Esophagus muscularis mucosa (tissue), 4 donors: ENCODE results near the gene OCLN. TPM values are rescaled to one million over a fixed set of nuclear protein-coding genes. Genes with fewer than 3 reads are reported as not detected.
"Not testable (repeated sequence)": the region's sequence is repeated elsewhere in the genome, so short reads cannot be mapped to it uniquely, and the experiment has no call there.

Experiments
- DNase-seq: peaks from one replicate; pipeline ENCODE4 v3.0.0-alpha.2; 2017; ENCODE audit errors: extremely low spot score
- H3K27ac ChIP-seq, 4 donors: fragments of 200-600 bp; sonication (generic); replicated peaks in 1 of 4; 1 replicate in 3 of 4; 2 replicates in 1 of 4; pipeline ENCODE4 v1.5.1; 2016 to 2019; ENCODE audit warnings: mild to moderate bottlenecking in 1 of 4
- H3K27me3 ChIP-seq, 4 donors: fragments of 200-600 bp; sonication (generic); one replicate each; pipeline versions ENCODE4 v1.5.1 to v1.6.0; 2016 to 2019
- H3K36me3 ChIP-seq, 4 donors: fragments of 200-600 bp; sonication (generic); one replicate each; pipeline ENCODE4 v1.5.1; 2016 to 2019
- H3K4me1 ChIP-seq, 4 donors: fragments of 200-600 bp; sonication (generic); one replicate each; pipeline ENCODE4 v1.5.1; 2016 to 2019
- H3K4me3 ChIP-seq, 4 donors: fragments of 200-600 bp; sonication (generic); 1 replicate in 2 of 4; 2 replicates in 2 of 4; pipeline ENCODE4 v1.5.1; 2016 to 2019; ENCODE audit warnings: mild to moderate bottlenecking in 4 of 4, moderate library complexity in 1 of 4
- H3K9me3 ChIP-seq, 4 donors: fragments of 200-600 bp; sonication (generic); 1 replicate in 3 of 4; 2 replicates in 1 of 4; pipeline ENCODE4 v1.5.1; 2016 to 2019
- CTCF ChIP-seq, 3 experiments: fragments of 200-600 bp in 2 of 3; fragments of 450-650 bp in 1 of 3; sonication (generic) in 2 of 3; IDR thresholded peaks; one replicate each; pipeline ENCODE4 v1.5.1; 2017 to 2019; ENCODE audit warnings: antibody characterized with exemption in 3 of 3, mild to moderate bottlenecking in 2 of 3, moderate library complexity in 1 of 3
- EP300 ChIP-seq: sonication (generic); formaldehyde crosslinking; IDR thresholded peaks from one replicate; pipeline ENCODE4 v1.6.1; 2017; ENCODE audit warnings: antibody characterized with exemption
- POLR2A ChIP-seq: fragments of 450-650 bp; IDR thresholded peaks from one replicate; pipeline ENCODE4 v1.6.1; 2017; ENCODE audit warnings: antibody characterized with exemption, moderate library complexity, mild to moderate bottlenecking, low read depth
- POLR2AphosphoS5 ChIP-seq, 2 donors: sonication (generic); formaldehyde crosslinking; IDR thresholded peaks; one replicate each; pipeline ENCODE4 v1.6.1; 2017; ENCODE audit warnings: antibody characterized with exemption in 2 of 2
- WGBS: methylation state at CpG from one replicate; pipeline ENCODE4 v1.1.5; 2018; 5-methylcytosine and 5-hydroxymethylcytosine counted together
- intact Hi-C: fragments of 100-400 bp; cut with DNase I; formaldehyde crosslinking; loops from one replicate; pipeline ENCODE4 v1.15.1; 2023
- total RNA-seq, 4 donors: library from RNA; depleted of rRNA; stranded (reverse); fragments of >200 nt; gene quantifications; one replicate each; pipeline versions ENCODE4 v1.1.0 to v1.2.1, GENCODE V29; 2016

Gene OCLN
- total RNA-seq, 4 donors from 2014 or later: 0.83 to 4.2 (median 1.8) TPM

GRCh38 chr5:69454460-69455249 lies 37.9 kb upstream of the OCLN start:
- intact Hi-C loops: no loop called here

GRCh38 chr5:69455428-69455988 lies 37.1 kb upstream of the OCLN start:
- H3K4me3 ChIP-seq, H3K9me3 ChIP-seq, H3K27ac ChIP-seq, DNase-seq, H3K36me3 ChIP-seq, H3K4me1 ChIP-seq, H3K27me3 ChIP-seq, intact Hi-C loops: not testable (repeated sequence)
- WGBS: 85% methylated on average over 7 of the region's 7 CpGs

More at GRCh38 chr5:69454460-69455249, 37.9 kb upstream of the OCLN start:
- TF ChIP-seq CTCF (IDR thresholded peaks at IDR 0.05): no peak
- TF ChIP-seq EP300: no peak
- TF ChIP-seq POLR2AphosphoS5 (IDR thresholded peaks at IDR 0.05): no peak
- no peak for TF ChIP-seq POLR2A
- 78% methylated on average over 8 of the region's 8 CpGs for WGBS
- no peaks in the 10 kb centered on the region for H3K9me3 ChIP-seq
- no peaks in the 10 kb centered on the region for H3K36me3 ChIP-seq
- H3K27ac ChIP-seq: no peak overlapping the region
- no peaks in the 10 kb centered on the region for H3K4me1 ChIP-seq
- H3K27me3 ChIP-seq: no peaks in the 10 kb centered on the region
- H3K4me3 ChIP-seq: no peak overlapping the region
- no peak for DNase-seq

GRCh38 chr5:69462170-69462569 lies 30.4 kb upstream of the OCLN start:
- no peak overlapping the region for H3K27ac ChIP-seq
- no peaks in the 10 kb centered on the region for H3K27me3 ChIP-seq
- no peaks in the 10 kb centered on the region for H3K4me1 ChIP-seq
- H3K9me3 ChIP-seq: no peaks in the 10 kb centered on the region
- H3K36me3 ChIP-seq: no peaks in the 10 kb centered on the region
- no peak for TF ChIP-seq EP300
- TF ChIP-seq POLR2AphosphoS5 (IDR thresholded peaks at IDR 0.05): no peak
- TF ChIP-seq POLR2A: no peak
- TF ChIP-seq CTCF (IDR thresholded peaks at IDR 0.05): no peak
- DNase-seq: no peak
- WGBS: 92% methylated on average over 1 of the region's 1 CpG
- intact Hi-C loops: no loop called here
- H3K4me3 ChIP-seq: no peak overlapping the region

- H3K27me3 ChIP-seq, H3K4me3 ChIP-seq, H3K4me1 ChIP-seq, H3K36me3 ChIP-seq, H3K27ac ChIP-seq, H3K9me3 ChIP-seq, DNase-seq, intact Hi-C loops: not testable (repeated sequence)
- WGBS: 89% methylated on average over 3 of the region's 3 CpGs
Measured at GRCh38 chr5:69466375-69466774, 26.2 kb upstream of the OCLN start.

GRCh38 chr5:69467442-69468225 lies 25.0 kb upstream of the OCLN start:
- intact Hi-C loops: no loop called here
- no peaks in the 10 kb centered on the region for H3K27me3 ChIP-seq
- H3K36me3 ChIP-seq: no peaks in the 10 kb centered on the region
- no peak overlapping the region for H3K27ac ChIP-seq
- DNase-seq: no peak
- H3K4me3 ChIP-seq: no peak overlapping the region
- WGBS: 80% methylated on average over 8 of the region's 8 CpGs
- no peak for TF ChIP-seq EP300
- TF ChIP-seq POLR2AphosphoS5 (IDR thresholded peaks at IDR 0.05): no peak
- no peak for TF ChIP-seq POLR2A
- no peak for TF ChIP-seq CTCF (IDR thresholded peaks at IDR 0.05)
- no peaks in the 10 kb centered on the region for H3K4me1 ChIP-seq
- no peaks in the 10 kb centered on the region for H3K9me3 ChIP-seq
